Measurements from ENCODE around the gene PSME1. TPM values are rescaled to one million over a fixed set of nuclear protein-coding genes. Genes with fewer than 3 reads are reported as not detected.

Gene PSME1
- total and polyA plus RNA-seq, 2 of the 13 experiments (the other 11 are each of a cell fraction or from before 2014, with no cell fraction given), result 159 to 608 TPM

DNA sequence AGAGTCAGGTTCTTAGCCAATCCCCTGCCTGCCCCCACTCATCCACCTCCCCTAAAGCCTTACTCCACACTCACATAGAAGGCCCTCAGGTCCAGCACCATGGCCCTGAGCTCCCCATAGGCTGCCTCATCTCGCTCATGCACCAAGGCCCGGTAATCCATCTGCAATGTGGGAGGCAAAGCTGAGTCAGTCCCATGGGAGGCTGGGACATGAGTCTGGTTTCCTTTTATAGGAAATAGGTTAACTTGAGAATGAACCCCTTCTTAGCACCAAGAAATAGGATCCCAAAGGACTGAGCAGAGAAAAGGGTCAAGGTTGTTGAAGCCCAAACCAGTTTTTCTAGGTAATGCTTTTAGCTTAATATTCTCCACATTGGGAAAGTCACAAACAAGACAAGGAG lies 7.5 kb downstream of the PSME1 start (continued):
- TF ChIP-seq, protein P1, sequence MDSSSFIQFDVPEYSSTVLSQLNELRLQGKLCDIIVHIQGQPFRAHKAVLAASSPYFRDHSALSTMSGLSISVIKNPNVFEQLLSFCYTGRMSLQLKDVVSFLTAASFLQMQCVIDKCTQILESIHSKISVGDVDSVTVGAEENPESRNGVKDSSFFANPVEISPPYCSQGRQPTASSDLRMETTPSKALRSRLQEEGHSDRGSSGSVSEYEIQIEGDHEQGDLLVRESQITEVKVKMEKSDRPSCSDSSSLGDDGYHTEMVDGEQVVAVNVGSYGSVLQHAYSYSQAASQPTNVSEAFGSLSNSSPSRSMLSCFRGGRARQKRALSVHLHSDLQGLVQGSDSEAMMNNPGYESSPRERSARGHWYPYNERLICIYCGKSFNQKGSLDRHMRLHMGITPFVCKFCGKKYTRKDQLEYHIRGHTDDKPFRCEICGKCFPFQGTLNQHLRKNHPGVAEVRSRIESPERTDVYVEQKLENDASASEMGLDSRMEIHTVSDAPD (CRISPR knock-in tag; IDR thresholded peaks at IDR 0.05), result no peak
- TF ChIP-seq STAT5B (CRISPR knock-in tag; IDR thresholded peaks at IDR 0.05) (no peak), ZNF652 (CRISPR knock-in tag; IDR thresholded peaks at IDR 0.05; ENCODE audit: borderline replicate concordance, low read depth) (no peak)

- peaks cover 8% of the 10 kb centered on the region for H4K20me1 ChIP-seq (ENCODE audit: insufficient read depth, low read length)
- no peak overlapping the region for H3K27ac ChIP-seq (ENCODE audit: extremely low read length, insufficient read depth, low read length)
- H3K79me2 ChIP-seq (ENCODE audit: insufficient read depth, low read length), result peaks cover 52% of the 10 kb centered on the region
- H3K4me3 ChIP-seq (replicated peaks in 1 of 3; ENCODE audit: insufficient read depth in 1 of 3, low read depth in 2 of 3, low read length in 3 of 3), result no peak overlapping the region
- no peaks in the 10 kb centered on the region for H3K9me3 ChIP-seq (ENCODE audit: low read length)
- 91% methylated on average over 1 of the region's 1 CpG for WGBS (ENCODE audit: low lambda C conversion rate)
- in situ Hi-C loops (cut with HindIII; ENCODE audit: extremely low pct_ligation_motif_present, low pct_unique_long_range_greater_than_20kb) (loop anchor here (25.0 kb wide), 1 partner anchor 832 kb away; the partner anchor contains the start of genes BCL2L2, PABPN1 and PPP1R3E), intact Hi-C loops (cut with micrococcal nuclease; ENCODE audit: unreplicated experiment) (no loop called here)
- no peak overlapping the region for H2AFZ ChIP-seq (ENCODE audit: low read length)
- H3K4me1 ChIP-seq (ENCODE audit: insufficient read depth, low read length), result peaks cover 63% of the 10 kb centered on the region
- H3K4me2 ChIP-seq (ENCODE audit: low read depth, low read length), result peak overlapping the region; percentile 98; the same call in 1 of the 2 replicates
- CTCF ChIA-PET (ENCODE audit: low intra/inter-chr PET ratio, low total read pairs), result no interaction called here
- no peak for FAIRE-seq
- peaks cover 0 to 3% of the 10 kb centered on the region in 2 experiments; a peak in 1 of 5 replicates for H3K27me3 ChIP-seq (ENCODE audit: control insufficient read depth in 1 of 2, insufficient read depth in 2 of 2, low read length in 2 of 2)
- no TSS peak for BruUV-seq (replicated peaks)
- no peak for ATAC-seq
- peak overlapping the region; percentile 0; the same call in 1 of the 2 replicates for H3K9ac ChIP-seq (ENCODE audit: insufficient read depth, low read depth, low read length)
- POLR2A ChIA-PET, result interaction anchor here (0.7 to 22.7 kb wide), 6 partner anchors 8 to 127 kb away, joined by 4 to 977 read pairs (median 108); partner anchors contain the start of genes DCAF11, IRF9, NRL and PCK2
- no peak for DNase-seq (ENCODE audit: low spot score)
- H3K36me3 ChIP-seq (replicated peaks in 1 of 2; ENCODE audit: control insufficient read depth in 1 of 2, insufficient read depth in 2 of 2, low read length in 2 of 2), result peaks cover 14 to 29% of the 10 kb centered on the region in 2 experiments
- TF ChIP-seq ASH2L (IDR thresholded peaks at IDR 0.05; ENCODE audit: insufficient read length, low read depth, low read length) (peak; percentile 23), ZMAT3 (CRISPR knock-in tag; conservative IDR thresholded peaks at IDR 0.05) (0 out of 2 replicates have a peak, but pooled peaks have one; percentile 45), RCOR2 (CRISPR knock-in tag; IDR thresholded peaks at IDR 0.05) (peak; percentile 69; the same call in 1 of the 2 replicates), CHD4 (IDR thresholded peaks at IDR 0.05; ENCODE audit: borderline replicate concordance, low read length) (peak; percentile 99), HDAC2 (CRISPR knock-in tag; IDR thresholded peaks at IDR 0.05) (no peak), ZSCAN9 (CRISPR knock-in tag; IDR thresholded peaks at IDR 0.05; ENCODE audit: borderline replicate concordance) (no peak), ZNF468 (CRISPR knock-in tag; IDR thresholded peaks at IDR 0.05) (no peak), SOX13 (IDR thresholded peaks at IDR 0.05) (no peak), SOX13 (CRISPR knock-in tag; conservative IDR thresholded peaks at IDR 0.05 in 1 of 2, IDR thresholded peaks at IDR 0.05 in 1 of 2) (no peak), ZMYM3 (CRISPR knock-in tag; IDR thresholded peaks at IDR 0.05) (peak; percentile 80), KDM1A (CRISPR knock-in tag; IDR thresholded peaks at IDR 0.05) (peak; percentile 86), NONO (IDR thresholded peaks at IDR 0.05) (no peak), NONO (CRISPR knock-in tag; conservative IDR thresholded peaks at IDR 0.05) (no peak), GTF3A (CRISPR knock-in tag; conservative IDR thresholded peaks at IDR 0.05) (no peak), ZNF629 (CRISPR knock-in tag; conservative IDR thresholded peaks at IDR 0.05) (peak; percentile 98), ZNF274 (CRISPR knock-in tag; IDR thresholded peaks at IDR 0.05) (no peak), SSRP1 (CRISPR knock-in tag; IDR thresholded peaks at IDR 0.05) (peak; percentile 81; the same call in 1 of the 2 replicates), ZNF234 (CRISPR knock-in tag; conservative IDR thresholded peaks at IDR 0.05) (no peak), IKZF1 (IDR thresholded peaks at IDR 0.05) (no peak)
- TF ChIP-seq, protein P2, sequence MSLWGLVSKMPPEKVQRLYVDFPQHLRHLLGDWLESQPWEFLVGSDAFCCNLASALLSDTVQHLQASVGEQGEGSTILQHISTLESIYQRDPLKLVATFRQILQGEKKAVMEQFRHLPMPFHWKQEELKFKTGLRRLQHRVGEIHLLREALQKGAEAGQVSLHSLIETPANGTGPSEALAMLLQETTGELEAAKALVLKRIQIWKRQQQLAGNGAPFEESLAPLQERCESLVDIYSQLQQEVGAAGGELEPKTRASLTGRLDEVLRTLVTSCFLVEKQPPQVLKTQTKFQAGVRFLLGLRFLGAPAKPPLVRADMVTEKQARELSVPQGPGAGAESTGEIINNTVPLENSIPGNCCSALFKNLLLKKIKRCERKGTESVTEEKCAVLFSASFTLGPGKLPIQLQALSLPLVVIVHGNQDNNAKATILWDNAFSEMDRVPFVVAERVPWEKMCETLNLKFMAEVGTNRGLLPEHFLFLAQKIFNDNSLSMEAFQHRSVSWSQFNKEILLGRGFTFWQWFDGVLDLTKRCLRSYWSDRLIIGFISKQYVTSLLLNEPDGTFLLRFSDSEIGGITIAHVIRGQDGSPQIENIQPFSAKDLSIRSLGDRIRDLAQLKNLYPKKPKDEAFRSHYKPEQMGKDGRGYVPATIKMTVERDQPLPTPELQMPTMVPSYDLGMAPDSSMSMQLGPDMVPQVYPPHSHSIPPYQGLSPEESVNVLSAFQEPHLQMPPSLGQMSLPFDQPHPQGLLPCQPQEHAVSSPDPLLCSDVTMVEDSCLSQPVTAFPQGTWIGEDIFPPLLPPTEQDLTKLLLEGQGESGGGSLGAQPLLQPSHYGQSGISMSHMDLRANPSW (CRISPR knock-in tag; IDR thresholded peaks at IDR 0.05; ENCODE audit: borderline replicate concordance), result no peak
These were observed 8.5 kb downstream of the PSME1 start for GRCh38 chr14:24144451-24144850.

All from HepG2 (cell line).